ENCODE measurements around the gene SETD1A. TPM values are rescaled to one million over a fixed set of nuclear protein-coding genes. Genes with fewer than 3 reads are reported as not detected.

SETD1A gene
- total and polyA plus RNA-seq, 2 of the 8 experiments (the other 6 are each of a cell fraction or from before 2014, with no cell fraction given) = 4.8 to 29.0 TPM

GRCh38 chr16:31010585-31011325 is 53.2 kb downstream of the SETD1A start, which contains the start of gene STX1B:
TSS of gene STX1B (minus strand) at chr16:31010638. CDS start at chr16:31010396, 242 bp downstream.
- FAIRE-seq = no peak
- Histone ChIP-seq H2AFZ (ENCODE audit: low read length) (peak within 1 kb of the TSS; percentile 77), H3K27me3 (replicated peaks in 1 of 4; ENCODE audit: control insufficient read depth in 3 of 4, extremely low read depth in 1 of 4, insufficient read depth in 3 of 4, low read length in 3 of 4) (no peaks in the 10 kb centered on the region; a peak in 2 of 7 replicates), H2BK15ac (ENCODE audit: low read length) (peak within 1 kb of the TSS; percentile 65), H3K14ac (ENCODE audit: insufficient read length) (no peak within 1 kb of the TSS), H3K9ac (replicated peaks in 1 of 4; ENCODE audit: extremely low read depth in 1 of 4, low read depth in 3 of 4, low read length in 3 of 4) (no peak within 1 kb of the TSS), H4K5ac (ENCODE audit: insufficient read length, low read depth, low read length) (no peak within 1 kb of the TSS), H2BK20ac (ENCODE audit: low read length) (0 out of 2 replicates have a peak within 1 kb of the TSS, but pooled peaks have one; percentile 18), H4K20me1 (replicated peaks in 1 of 2; ENCODE audit: control insufficient read depth in 1 of 2, insufficient read depth in 2 of 2, low read length in 2 of 2) (peaks cover 0 to 4% of the 10 kb centered on the region in 2 experiments), H3K36me3 (ENCODE audit: control insufficient read depth in 2 of 4, insufficient read depth in 4 of 4, low read length in 3 of 4) (no peaks in the 10 kb centered on the region), H4K8ac (ENCODE audit: extremely low read depth, insufficient read depth, low read length) (no peak within 1 kb of the TSS), H3K18ac (ENCODE audit: extremely low read depth, low read length) (no peak within 1 kb of the TSS; the same call in 1 of the 2 replicates), H3K56ac (replicated peaks; ENCODE audit: insufficient read length, low read depth, low read length) (no peak within 1 kb of the TSS), H2BK12ac (ENCODE audit: low read depth, low read length) (no peak within 1 kb of the TSS), H3K4me1 (replicated peaks in 1 of 4; ENCODE audit: control insufficient read depth in 3 of 4, insufficient read depth in 4 of 4, low read length in 3 of 4) (peaks cover 4 to 18% (median 6%) of the 10 kb centered on the region in 4 experiments), H3K27ac (ENCODE audit: low read depth, low read length) (no peak within 1 kb of the TSS), H4K91ac (replicated peaks; ENCODE audit: insufficient read length, low read length) (no peak within 1 kb of the TSS), H2AK5ac (ENCODE audit: low read depth, low read length) (peak within 1 kb of the TSS; percentile 56; the same call in 1 of the 2 replicates), H3K4me3 (ENCODE audit: extremely low read depth in 1 of 4, insufficient read depth in 2 of 4, low read depth in 3 of 4, low read length in 4 of 4) (peak within 1 kb of the TSS; percentile 36 to 63 (median 42)), H3K9me3 (ENCODE audit: insufficient read depth in 2 of 2, low read depth in 1 of 2, low read length in 1 of 2) (no peaks in the 10 kb centered on the region), H3K79me2 (ENCODE audit: control insufficient read depth in 1 of 2, insufficient read depth in 2 of 2, low read length in 2 of 2) (peaks cover 0 to 4% of the 10 kb centered on the region in 2 experiments; a peak in 1 of 4 replicates), H3K23me2 (ENCODE audit: low read depth, low read length) (peaks cover 1% of the 10 kb centered on the region; the same call in 1 of the 2 replicates), H3K23ac (ENCODE audit: insufficient read length) (no peak within 1 kb of the TSS), H2BK120ac (replicated peaks; ENCODE audit: low read depth, low read length) (no peak within 1 kb of the TSS), H3K4me2 (ENCODE audit: insufficient read depth in 1 of 2, low read depth in 2 of 2, low read length in 2 of 2) (peak within 1 kb of the TSS; percentile 61 to 74), H3K4ac (replicated peaks; ENCODE audit: insufficient read length, low read depth, low read length) (peak within 1 kb of the TSS; percentile 21), H2BK5ac (ENCODE audit: low read depth, low read length) (no peak within 1 kb of the TSS), H3K79me1 (ENCODE audit: low read depth, low read length) (0 out of 2 replicates have a peak, but pooled peaks cover 2% of the 10 kb centered on the region)
- peak in 1 of 2 experiments; percentile 87 for DNase-seq (ENCODE audit: low read depth in 1 of 2, low spot score in 2 of 2)
- ChIA-PET CTCF (ENCODE audit: partially characterized antibody) (interaction anchor here (0.6 to 2.2 kb wide), 2 partner anchors 16 to 26 kb away, joined by 3 to 8 read pairs; partner anchors contain the start of gene HSD3B7), POLR2A (ENCODE audit: partially characterized antibody) (interaction anchor here (0.5 to 1.1 kb wide), 3 partner anchors 26 to 197 kb away, joined by 3 to 4 read pairs (median 3); no protein-coding TSS in a partner anchor)
- 55% methylated on average over 15 of the region's 45 CpGs; no CpG with 5 or more reads in 1 of the 2 experiments for WGBS, 2 experiments (ENCODE audit: extremely low coverage in 1 of 2, insufficient coverage in 1 of 2, insufficient read length in 1 of 2, insufficient replicate concordance in 2 of 2, low coverage in 1 of 2, low lambda C conversion rate in 2 of 2, missing lambda C conversion rate in 1 of 2)
- TF ChIP-seq CHD1 (IDR thresholded peaks at IDR 0.05; ENCODE audit: low read depth, low read length) = no peak
- TF ChIP-seq KDM5A (IDR thresholded peaks at IDR 0.05; ENCODE audit: low read length) = no peak
- TF ChIP-seq MAFK (IDR thresholded peaks at IDR 0.05; ENCODE audit: low read depth, low read length) = no peak
- peak; percentile 25 for TF ChIP-seq ASH2L (IDR thresholded peaks at IDR 0.05; ENCODE audit: low read length)
- peak; percentile 25; the same call in 1 of the 2 replicates for TF ChIP-seq NRF1 (IDR thresholded peaks at IDR 0.05; ENCODE audit: low read depth, low read length)
- TF ChIP-seq ATF2 (IDR thresholded peaks at IDR 0.05; ENCODE audit: low read length) = no peak
- TF ChIP-seq SIN3A (conservative IDR thresholded peaks at IDR 0.05 in 1 of 2, IDR thresholded peaks at IDR 0.05 in 1 of 2; ENCODE audit: low read depth in 1 of 2, low read length in 2 of 2) = no peak
- peak; percentile 90 for TF ChIP-seq KDM1A (IDR thresholded peaks at IDR 0.05; ENCODE audit: borderline replicate concordance, low read length)
- no peak for TF ChIP-seq SRF (IDR thresholded peaks at IDR 0.05; ENCODE audit: low read depth, low read length)
- TF ChIP-seq BCL11A (IDR thresholded peaks at IDR 0.05; ENCODE audit: low read depth in 2 of 2, low read length in 2 of 2) = no peak

All from H1 (cell line).